A549 (cell line): ENCODE data around the gene NCAPH2. TPM values are rescaled to one million over a fixed set of nuclear protein-coding genes. Genes with fewer than 3 reads are reported as not detected.

ENCODE experiments used
- ATAC-seq, 2 experiments: fragments of 200-7000 bp in 1 of 2; fragments of >200 bp in 1 of 2; cut with Nextera tagmentation in 1 of 2; cut with Tn5 transposase in 1 of 2; 3 replicates each; pipeline versions ENCODE4 v1.8.0 to v1.9.1; 2018 to 2020; ENCODE audit warnings: mild to moderate bottlenecking in 1 of 2, moderate library complexity in 1 of 2
- CTCF ChIA-PET: fragments of 300-600 bp; sonication (Branson Sonifier 250); formaldehyde crosslinking; extraction: SDS; loops from one replicate; lab custom pipeline; 2021; ENCODE audit warnings: antibody characterized with exemption, inconsistent platforms; lab: Yijun Ruan, JAX
- POLR2A ChIA-PET: fragments of 350-600 bp; formaldehyde crosslinking; extraction: SDS; loops from one replicate; lab custom pipeline; 2021; ENCODE audit warnings: antibody characterized with exemption, inconsistent platforms; lab: Yijun Ruan, JAX
- DNase-seq, 2 experiments: peaks; one replicate each; pipeline versions ENCODE4 v3.0.0 to v3.0.0-alpha.2; 2011 to 2016; ENCODE audit warnings: low read depth in 1 of 2, low spot score in 1 of 2
- FAIRE-seq: peaks from 2 replicates; lab custom pipeline; 2011; peaks lifted over from hg19 to GRCh38; lab: Jason Lieb, UNC
- H3K27ac ChIP-seq, 2 experiments: fragments of >200 bp; sonication (Bioruptor Twin); formaldehyde crosslinking; 3 replicates each; pipeline ENCODE4 v1.5.1; 2016 to 2017
- H3K4me1 ChIP-seq: fragments of >200 bp; sonication (Bioruptor Twin); formaldehyde crosslinking; 3 replicates; pipeline ENCODE4 v1.6.1; 2016
- H3K4me2 ChIP-seq: fragments of >200 bp; sonication (Bioruptor Twin); formaldehyde crosslinking; 3 replicates; pipeline ENCODE4 v1.6.1; 2016
- H3K4me3 ChIP-seq: fragments of >200 bp; sonication (Bioruptor Twin); formaldehyde crosslinking; 3 replicates; pipeline ENCODE4 v1.5.1; 2016
- H3K9me3 ChIP-seq: fragments of >200 bp; sonication (Bioruptor Twin); formaldehyde crosslinking; 3 replicates; pipeline ENCODE4 v1.6.1; 2016
- BHLHE40 ChIP-seq: IDR thresholded peaks from 2 replicates; pipeline ENCODE4 v1.6.1; 2012; ENCODE audit warnings: low read depth, low read length, inconsistent platforms
- HEYL ChIP-seq: fragments of 250-450 bp; sonication (Bioruptor Pico); IDR thresholded peaks from 2 replicates; pipeline ENCODE4 v1.8.0; 2021; ENCODE audit warnings: mild to moderate bottlenecking, moderate library complexity
- HMGXB4 ChIP-seq: fragments of 250-450 bp; sonication (Bioruptor Pico); IDR thresholded peaks from 2 replicates; pipeline ENCODE4 v1.5.0; 2021; ENCODE audit warnings: mild to moderate bottlenecking, moderate library complexity, borderline replicate concordance
- MAZ ChIP-seq: fragments of 150-350 bp; IDR thresholded peaks from 2 replicates; pipeline ENCODE4 v1.6.1; 2014; ENCODE audit warnings: antibody characterized with exemption, low read depth, low read length, borderline replicate concordance
- NR3C1 ChIP-seq: fragments of >200 bp; sonication (Bioruptor Twin); formaldehyde crosslinking; IDR thresholded peaks from 3 replicates; pipeline ENCODE4 v1.6.1; 2017
- PHF8 ChIP-seq: fragments of 200-600 bp; sonication (generic); IDR thresholded peaks from 2 replicates; pipeline ENCODE4 v1.6.1; 2016; ENCODE audit warnings: low read depth, mild to moderate bottlenecking, antibody characterized with exemption, moderate library complexity, borderline replicate concordance
- RARB ChIP-seq: fragments of 250-450 bp; sonication (Bioruptor Pico); IDR thresholded peaks from 2 replicates; pipeline ENCODE4 v1.8.0; 2021; ENCODE audit warnings: mild to moderate bottlenecking, moderate library complexity
- SMC3 ChIP-seq: fragments of >200 bp; sonication (Bioruptor Twin); formaldehyde crosslinking; IDR thresholded peaks from 3 replicates; pipeline ENCODE4 v1.6.1; 2018; ENCODE audit warnings: inconsistent platforms
- SREBF2 ChIP-seq: fragments of 450-650 bp; IDR thresholded peaks from 2 replicates; pipeline ENCODE4 v1.6.1; 2014; ENCODE audit warnings: mild to moderate bottlenecking, moderate library complexity
- WGBS: methylation state at CpG from one replicate; pipeline ENCODE4 v1.1.6; 2017; ENCODE audit errors: missing lambda C conversion rate; 5-methylcytosine and 5-hydroxymethylcytosine counted together
- polyA plus RNA-seq, 4 experiments: library from polyadenylated mRNA; depleted of rRNA in 3 of 4; stranded (reverse); fragments of >200 nt; fragmentation: RNase III in 1 of 4; extraction: RNeasy Plus Mini Kit Qiagen cat#74134 plus additional on column Dnase treatment in 1 of 4; gene quantifications; 2 replicates in 3 of 4; 3 replicates in 1 of 4; pipeline ENCODE4 v1.2.3, GENCODE V29; 2011 to 2017
- TF ChIP-seq, protein P1 (sequence below): fragments of 450-650 bp; IDR thresholded peaks from 2 replicates; pipeline ENCODE4 v1.6.1; 2014; ENCODE audit warnings: antibody characterized with exemption
- TF ChIP-seq, protein P2 (sequence below): IDR thresholded peaks from 2 replicates; pipeline ENCODE4 v1.6.1; 2012
- TF ChIP-seq, protein P3 (sequence below): IDR thresholded peaks from 2 replicates; pipeline ENCODE4 v1.6.1; 2012
- TF ChIP-seq, protein P4 (sequence below): fragments of >200 bp; sonication (Bioruptor Twin); formaldehyde crosslinking; IDR thresholded peaks from 3 replicates; pipeline ENCODE4 v1.6.1; 2016

Gene NCAPH2
- polyA plus RNA-seq, 2 of the 4 experiments (the other 2 are of a cell fraction): 14.3 to 27.7 TPM

DNA sequence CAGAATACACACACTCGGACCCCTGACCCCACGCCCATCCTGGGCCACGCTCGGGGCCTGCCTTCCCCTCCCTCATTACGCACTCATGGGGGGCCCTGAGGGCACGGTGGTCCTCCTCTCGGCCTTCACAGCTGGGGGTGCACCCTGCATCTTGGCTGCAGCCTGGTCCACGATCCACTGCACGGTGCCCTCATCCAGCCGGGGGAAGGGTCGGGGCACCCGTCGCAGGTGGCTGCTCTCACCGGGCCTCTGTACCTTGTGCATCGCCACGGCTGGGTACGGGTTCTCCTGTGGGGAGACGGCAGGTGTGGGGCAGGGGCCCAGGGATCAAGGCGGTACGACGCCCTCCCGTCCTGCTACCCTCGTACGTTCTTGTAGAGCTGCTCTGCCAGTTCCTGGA, 43.6 kb upstream of the NCAPH2 start (continued):
- TF ChIP-seq SMC3 (no peak), PHF8 (no peak), RARB (no peak)

GRCh38 chr22:50465066-50465930, 42.7 kb upstream of the NCAPH2 start:
- H3K4me2 ChIP-seq: no peak overlapping the region
- no peak overlapping the region for H3K4me3 ChIP-seq
- H3K9me3 ChIP-seq: no peaks in the 10 kb centered on the region
- ATAC-seq: no peak
- TF ChIP-seq, protein P1, sequence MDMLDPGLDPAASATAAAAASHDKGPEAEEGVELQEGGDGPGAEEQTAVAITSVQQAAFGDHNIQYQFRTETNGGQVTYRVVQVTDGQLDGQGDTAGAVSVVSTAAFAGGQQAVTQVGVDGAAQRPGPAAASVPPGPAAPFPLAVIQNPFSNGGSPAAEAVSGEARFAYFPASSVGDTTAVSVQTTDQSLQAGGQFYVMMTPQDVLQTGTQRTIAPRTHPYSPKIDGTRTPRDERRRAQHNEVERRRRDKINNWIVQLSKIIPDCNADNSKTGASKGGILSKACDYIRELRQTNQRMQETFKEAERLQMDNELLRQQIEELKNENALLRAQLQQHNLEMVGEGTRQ: no peak
- no peak for TF ChIP-seq SREBF2
- no peak for TF ChIP-seq MAZ
- no peak for TF ChIP-seq BHLHE40
- TF ChIP-seq, protein P2, sequence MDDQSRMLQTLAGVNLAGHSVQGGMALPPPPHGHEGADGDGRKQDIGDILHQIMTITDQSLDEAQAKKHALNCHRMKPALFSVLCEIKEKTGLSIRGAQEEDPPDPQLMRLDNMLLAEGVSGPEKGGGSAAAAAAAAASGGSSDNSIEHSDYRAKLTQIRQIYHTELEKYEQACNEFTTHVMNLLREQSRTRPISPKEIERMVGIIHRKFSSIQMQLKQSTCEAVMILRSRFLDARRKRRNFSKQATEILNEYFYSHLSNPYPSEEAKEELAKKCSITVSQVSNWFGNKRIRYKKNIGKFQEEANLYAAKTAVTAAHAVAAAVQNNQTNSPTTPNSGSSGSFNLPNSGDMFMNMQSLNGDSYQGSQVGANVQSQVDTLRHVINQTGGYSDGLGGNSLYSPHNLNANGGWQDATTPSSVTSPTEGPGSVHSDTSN: no peak
- TF ChIP-seq, protein P3, sequence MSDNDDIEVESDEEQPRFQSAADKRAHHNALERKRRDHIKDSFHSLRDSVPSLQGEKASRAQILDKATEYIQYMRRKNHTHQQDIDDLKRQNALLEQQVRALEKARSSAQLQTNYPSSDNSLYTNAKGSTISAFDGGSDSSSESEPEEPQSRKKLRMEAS: no peak
- TF ChIP-seq, protein P4, sequence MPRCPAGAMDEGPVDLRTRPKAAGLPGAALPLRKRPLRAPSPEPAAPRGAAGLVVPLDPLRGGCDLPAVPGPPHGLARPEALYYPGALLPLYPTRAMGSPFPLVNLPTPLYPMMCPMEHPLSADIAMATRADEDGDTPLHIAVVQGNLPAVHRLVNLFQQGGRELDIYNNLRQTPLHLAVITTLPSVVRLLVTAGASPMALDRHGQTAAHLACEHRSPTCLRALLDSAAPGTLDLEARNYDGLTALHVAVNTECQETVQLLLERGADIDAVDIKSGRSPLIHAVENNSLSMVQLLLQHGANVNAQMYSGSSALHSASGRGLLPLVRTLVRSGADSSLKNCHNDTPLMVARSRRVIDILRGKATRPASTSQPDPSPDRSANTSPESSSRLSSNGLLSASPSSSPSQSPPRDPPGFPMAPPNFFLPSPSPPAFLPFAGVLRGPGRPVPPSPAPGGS: no peak
- H3K4me1 ChIP-seq: peaks cover 5% of the 10 kb centered on the region; the same call in 1 of the 3 replicates
- no peak overlapping the region for H3K27ac ChIP-seq
- ChIA-PET CTCF (interaction anchor here (1.5 kb wide), 1 partner anchor 16 kb away, joined by 3 read pairs; no protein-coding TSS in a partner anchor), POLR2A (interaction anchor here (0.6 kb wide), 1 partner anchor 210 kb away, joined by 3 read pairs; no protein-coding TSS in a partner anchor)
- WGBS: 97% methylated on average over 16 of the region's 30 CpGs
- no peak for FAIRE-seq
- no peak for DNase-seq

- ChIA-PET POLR2A (no interaction called here), CTCF (interaction anchor here (1.0 to 1.3 kb wide), 3 partner anchors 8 to 192 kb away, joined by 3 to 4 read pairs (median 3); no protein-coding TSS in a partner anchor)
- Histone ChIP-seq H3K9me3 (no peaks in the 10 kb centered on the region), H3K4me1 (peaks cover 8% of the 10 kb centered on the region; the same call in 1 of the 3 replicates), H3K27ac (no peak overlapping the region), H3K4me2 (no peak overlapping the region), H3K4me3 (no peak overlapping the region)
- DNase-seq (no peak), ATAC-seq (no peak), FAIRE-seq (no peak)
- no peak for TF ChIP-seq HEYL
- TF ChIP-seq NR3C1: no peak
- no peak for TF ChIP-seq HMGXB4 (CRISPR knock-in tag)
- 91% methylated on average over 16 of the region's 24 CpGs for WGBS
Measured at GRCh38 chr22:50467341-50467740, 40.7 kb upstream of the NCAPH2 start.
